Brain (organoid and tissue), 1 donor: ENCODE results near the gene SP9. TPM values are rescaled to one million over a fixed set of nuclear protein-coding genes. Genes with fewer than 3 reads are reported as not detected.

ENCODE experiments used
- polyA plus RNA-seq: library from polyadenylated mRNA; stranded (reverse); fragments of 350-450 nt; fragmentation: Illumina TruSeq; extraction: RNeasy Lipid Tissue Mini Kit (QIAGEN cat#74804); gene quantifications from one replicate; pipeline ENCODE4 v1.2.3, GENCODE V29; 2015; ENCODE audit warnings: low read depth, low replicate concordance; ENCODE audit not compliant: insufficient read depth

Gene SP9
- polyA plus RNA-seq, 1 donor from 2014 or later: 0.61 TPM

Other genes with a start within 250 kb of the SP9 start
- gene OLA1, start 86.4 kb upstream of the SP9 start, polyA plus RNA-seq: 122 TPM
- 9.6 TPM for gene SCRN3, start 60.8 kb downstream of the SP9 start, polyA plus RNA-seq
- 2.8 TPM for gene GPR155, start 152.1 kb downstream of the SP9 start, polyA plus RNA-seq